OCI-LY7 (cell line): Measurements from ENCODE around the gene ZFYVE9. TPM values are rescaled to one million over a fixed set of nuclear protein-coding genes. Genes with fewer than 3 reads are reported as not detected.
"Not testable (repeated sequence)": the region's sequence is repeated elsewhere in the genome, so short reads cannot be mapped to it uniquely, and the experiment has no call there.

Source experiments
- BruUV-seq: library from RNA; stranded (reverse); fragments of 400-500 nt; replicated peaks from 2 replicates; lab custom pipeline; 2021; lab: Mats Ljungman, UMichigan
- CTCF ChIA-PET: fragments of 300-600 bp; sonication (Branson Sonifier 250); formaldehyde crosslinking; loops from one replicate; lab custom pipeline; 2022; ENCODE audit warnings: antibody characterized with exemption; ENCODE audit not compliant: unreplicated experiment; lab: Charles Lee
- POLR2A ChIA-PET: fragments of 300-600 bp; sonication (Branson Sonifier 250); formaldehyde crosslinking; loops from one replicate; lab custom pipeline; 2022; ENCODE audit warnings: antibody characterized with exemption; lab: Charles Lee
- DNase-seq: peaks from one replicate; pipeline ENCODE4 v3.0.0-alpha.2; 2015; ENCODE audit warnings: low spot score
- H2AFZ ChIP-seq: fragments of 200-600 bp; sonication (generic), shearing (Covaris generic); 2 replicates; pipeline ENCODE4 v1.6.1; 2014; ENCODE audit warnings: mild to moderate bottlenecking, antibody characterized with exemption, low read length, moderate library complexity
- H3K27ac ChIP-seq: fragments of 200-600 bp; sonication (generic); 2 replicates; pipeline ENCODE4 v1.5.1; 2014; ENCODE audit warnings: mixed run types, low read depth, mild to moderate bottlenecking, moderate library complexity, low read length, inconsistent platforms; ENCODE audit not compliant: poor library complexity, severe bottlenecking
- H3K36me3 ChIP-seq: fragments of 200-600 bp; sonication (generic); 2 replicates; pipeline ENCODE4 v1.6.1; 2014; ENCODE audit warnings: mild to moderate bottlenecking, antibody characterized with exemption, low read length, moderate library complexity, mixed read lengths; ENCODE audit not compliant: insufficient read depth
- H3K4me1 ChIP-seq: fragments of 200-600 bp; sonication (generic); 2 replicates; pipeline ENCODE4 v1.5.1; 2014; ENCODE audit warnings: mild to moderate bottlenecking, low read length; ENCODE audit not compliant: insufficient read depth, poor library complexity, severe bottlenecking
- H3K4me2 ChIP-seq: fragments of 200-600 bp; sonication (generic); 2 replicates; pipeline ENCODE4 v1.6.1; 2014; ENCODE audit warnings: mild to moderate bottlenecking, low read length
- H3K4me3 ChIP-seq: fragments of 200-600 bp; sonication (generic); 2 replicates; pipeline ENCODE4 v1.5.1; 2014; ENCODE audit warnings: mild to moderate bottlenecking, low read depth, low read length; ENCODE audit not compliant: poor library complexity, severe bottlenecking
- H3K79me2 ChIP-seq: fragments of 200-600 bp; sonication (generic); 2 replicates; pipeline ENCODE4 v1.6.1; 2016; ENCODE audit warnings: low read depth, mild to moderate bottlenecking, low read length, moderate library complexity, mixed read lengths; ENCODE audit not compliant: insufficient read depth
- H3K9me2 ChIP-seq: fragments of 200-600 bp; sonication (generic); 2 replicates; pipeline ENCODE4 v1.6.1; 2016; ENCODE audit warnings: mild to moderate bottlenecking, low read length, mixed read lengths; ENCODE audit not compliant: insufficient read depth
- H3K9me3 ChIP-seq: fragments of 200-600 bp; sonication (generic); 2 replicates; pipeline ENCODE4 v1.6.1; 2014; ENCODE audit warnings: mild to moderate bottlenecking, mixed run types, low read length, mixed read lengths
- H4K20me1 ChIP-seq: fragments of 200-600 bp; sonication (generic); 2 replicates; pipeline ENCODE4 v1.6.1; 2014; ENCODE audit warnings: mild to moderate bottlenecking, antibody characterized with exemption, low read length, moderate library complexity, mixed read lengths; ENCODE audit not compliant: insufficient read depth
- EZH2phosphoT487 ChIP-seq: fragments of 200-600 bp; sonication (generic); IDR thresholded peaks from 2 replicates; pipeline ENCODE4 v1.6.1; 2018; ENCODE audit warnings: low read depth, borderline replicate concordance, mild to moderate bottlenecking, mixed run types, antibody characterized with exemption, low read length, moderate library complexity, mixed read lengths
- intact Hi-C: fragments of 100-400 bp; cut with micrococcal nuclease; formaldehyde crosslinking; loops from one replicate; pipeline ENCODE4 v1.10.0; 2022; ENCODE audit not compliant: unreplicated experiment
- total RNA-seq, 2 experiments: library from RNA; depleted of rRNA in 1 of 2; stranded (reverse); fragments of >200 nt in 1 of 2; shearing (Covaris generic) in 1 of 2; gene quantifications; 2 replicates each; pipeline ENCODE4 v1.2.3, GENCODE V29; 2014 to 2022
- TF ChIP-seq, protein P1 (sequence below): fragments of 200-600 bp; sonication (generic); conservative IDR thresholded peaks from 2 replicates; pipeline ENCODE4 v1.5.1; 2014; ENCODE audit warnings: mild to moderate bottlenecking, antibody characterized with exemption, low read length, moderate library complexity, mixed read lengths

The ZFYVE9 gene
- total RNA-seq, 2 experiments from 2014 or later = 3.7 to 5.6 TPM

DNA sequence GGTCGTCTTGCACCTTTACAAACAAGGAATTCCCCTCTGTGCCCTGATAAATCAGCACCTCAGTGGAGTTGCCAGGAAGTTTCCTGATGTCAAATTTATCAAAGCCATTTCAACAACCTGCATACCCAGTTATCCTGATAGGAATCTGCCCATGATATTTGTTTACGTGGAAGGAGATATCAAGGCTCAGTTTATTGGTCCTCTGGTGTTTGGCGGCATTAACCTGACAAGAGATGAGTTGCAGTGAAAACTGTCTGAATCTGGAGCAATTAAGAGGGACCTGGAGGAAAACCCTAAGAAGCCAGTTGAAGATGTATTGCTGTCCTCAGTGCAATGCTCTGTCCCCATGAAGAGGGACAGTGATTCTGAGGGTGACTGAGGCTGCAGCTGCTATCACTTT, 38.3 kb downstream of the ZFYVE9 start:
- H3K27ac ChIP-seq = no peak overlapping the region
- no TSS peak for BruUV-seq
- no peaks in the 10 kb centered on the region for H4K20me1 ChIP-seq
- H3K4me3 ChIP-seq = no peak overlapping the region
- DNase-seq = no peak
- H3K4me2 ChIP-seq = no peak overlapping the region
- no peak for TF ChIP-seq EZH2phosphoT487
- TF ChIP-seq, protein P1, sequence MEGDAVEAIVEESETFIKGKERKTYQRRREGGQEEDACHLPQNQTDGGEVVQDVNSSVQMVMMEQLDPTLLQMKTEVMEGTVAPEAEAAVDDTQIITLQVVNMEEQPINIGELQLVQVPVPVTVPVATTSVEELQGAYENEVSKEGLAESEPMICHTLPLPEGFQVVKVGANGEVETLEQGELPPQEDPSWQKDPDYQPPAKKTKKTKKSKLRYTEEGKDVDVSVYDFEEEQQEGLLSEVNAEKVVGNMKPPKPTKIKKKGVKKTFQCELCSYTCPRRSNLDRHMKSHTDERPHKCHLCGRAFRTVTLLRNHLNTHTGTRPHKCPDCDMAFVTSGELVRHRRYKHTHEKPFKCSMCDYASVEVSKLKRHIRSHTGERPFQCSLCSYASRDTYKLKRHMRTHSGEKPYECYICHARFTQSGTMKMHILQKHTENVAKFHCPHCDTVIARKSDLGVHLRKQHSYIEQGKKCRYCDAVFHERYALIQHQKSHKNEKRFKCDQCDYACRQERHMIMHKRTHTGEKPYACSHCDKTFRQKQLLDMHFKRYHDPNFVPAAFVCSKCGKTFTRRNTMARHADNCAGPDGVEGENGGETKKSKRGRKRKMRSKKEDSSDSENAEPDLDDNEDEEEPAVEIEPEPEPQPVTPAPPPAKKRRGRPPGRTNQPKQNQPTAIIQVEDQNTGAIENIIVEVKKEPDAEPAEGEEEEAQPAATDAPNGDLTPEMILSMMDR = no peak
- POLR2A ChIA-PET = no interaction called here
- H3K36me3 ChIP-seq = no peaks in the 10 kb centered on the region
- no peaks in the 10 kb centered on the region for H3K79me2 ChIP-seq
- no peaks in the 10 kb centered on the region for H3K9me3 ChIP-seq
- H3K9me2 ChIP-seq = no peaks in the 10 kb centered on the region
- no peak overlapping the region for H2AFZ ChIP-seq
- CTCF ChIA-PET = no interaction called here
- no peaks in the 10 kb centered on the region for H3K4me1 ChIP-seq
- intact Hi-C loops = no loop called here

DNA sequence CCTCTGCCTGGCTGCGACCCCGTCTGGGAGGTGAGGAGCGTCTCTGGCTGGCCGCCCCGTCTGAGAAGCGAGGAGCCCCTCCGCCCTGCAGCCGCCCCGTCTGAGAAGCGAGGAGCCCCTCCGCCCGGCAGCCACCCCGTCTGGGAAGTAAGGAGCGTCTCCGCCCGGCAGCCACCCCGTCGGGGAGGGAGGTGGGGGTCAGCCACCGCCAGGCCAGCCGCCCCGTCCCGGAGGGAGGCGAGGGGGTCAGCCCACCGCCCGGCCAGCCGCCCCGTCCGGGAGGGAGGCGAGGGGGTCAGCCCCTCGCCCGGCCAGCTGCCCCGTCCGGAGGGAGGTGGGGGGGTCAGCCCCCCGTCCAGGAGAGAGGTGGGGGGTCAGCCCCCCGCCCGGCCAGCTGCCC, 39.9 kb downstream of the ZFYVE9 start:
- H3K4me2 ChIP-seq, BruUV-seq, H4K20me1 ChIP-seq, POLR2A ChIA-PET, H3K27ac ChIP-seq, H3K4me3 ChIP-seq, H3K79me2 ChIP-seq, H3K9me3 ChIP-seq, H3K4me1 ChIP-seq, H2AFZ ChIP-seq, intact Hi-C loops, CTCF ChIA-PET, H3K36me3 ChIP-seq, H3K9me2 ChIP-seq, DNase-seq: not testable (repeated sequence)

DNA sequence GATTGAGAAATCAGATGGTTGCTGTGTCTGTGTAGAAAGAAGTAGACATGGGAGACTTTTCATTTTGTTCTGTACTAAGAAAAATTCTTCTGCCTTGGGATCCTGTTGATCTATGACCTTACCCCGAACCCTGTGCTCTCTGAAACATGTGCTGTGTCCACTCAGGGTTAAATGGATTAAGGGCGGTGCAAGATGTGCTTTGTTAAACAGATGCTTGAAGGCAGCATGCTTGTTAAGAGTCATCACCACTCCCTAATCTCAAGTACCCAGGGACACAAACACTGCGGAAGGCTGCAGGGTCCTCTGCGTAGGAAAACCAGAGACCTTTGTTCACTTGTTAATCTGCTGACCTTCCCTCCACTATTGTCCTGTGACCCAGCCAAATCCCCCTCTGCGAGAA, 40.4 kb downstream of the ZFYVE9 start:
- H3K79me2 ChIP-seq, H3K4me3 ChIP-seq, BruUV-seq, POLR2A ChIA-PET, H4K20me1 ChIP-seq, H3K9me3 ChIP-seq, H3K9me2 ChIP-seq, H3K27ac ChIP-seq, DNase-seq, H3K4me2 ChIP-seq, H3K36me3 ChIP-seq, CTCF ChIA-PET, H2AFZ ChIP-seq, H3K4me1 ChIP-seq, intact Hi-C loops: not testable (repeated sequence)

DNA sequence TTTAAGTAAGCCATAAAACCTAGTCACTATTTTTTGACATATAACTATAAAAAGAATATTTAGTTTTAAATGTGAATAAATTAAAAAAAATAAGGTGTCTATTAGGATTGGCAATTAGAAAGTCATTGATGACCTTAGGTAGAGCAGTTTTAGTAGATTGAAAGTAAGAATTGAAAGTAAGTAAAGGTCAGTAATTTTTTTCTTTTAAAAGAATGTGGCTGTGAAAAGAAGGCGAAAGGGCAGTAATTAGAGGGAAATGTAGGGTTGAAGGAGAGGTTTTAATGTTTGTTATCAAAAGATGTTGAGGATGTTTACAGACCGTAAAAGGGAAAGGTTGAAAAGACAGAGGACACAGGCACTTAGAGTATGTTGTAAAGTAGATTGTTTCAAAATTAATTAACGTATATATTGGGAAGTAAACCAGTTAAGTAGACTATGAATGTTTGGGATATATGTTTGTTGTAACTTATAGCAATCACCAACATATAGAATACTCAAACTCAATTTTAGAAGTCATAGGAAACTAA, 41.0 kb downstream of the ZFYVE9 start:
- Histone ChIP-seq H3K9me2 (no peaks in the 10 kb centered on the region), H3K4me2 (no peak overlapping the region), H3K9me3 (no peaks in the 10 kb centered on the region), H3K4me3 (no peak overlapping the region), H4K20me1 (no peaks in the 10 kb centered on the region), H3K36me3 (no peaks in the 10 kb centered on the region), H3K27ac (no peak overlapping the region), H3K79me2 (no peaks in the 10 kb centered on the region), H2AFZ (no peak overlapping the region), H3K4me1 (no peaks in the 10 kb centered on the region)
- no TSS peak for BruUV-seq
- TF ChIP-seq, protein P1 = no peak
- TF ChIP-seq EZH2phosphoT487 = no peak
- ChIA-PET POLR2A (no interaction called here), CTCF (no interaction called here)
- intact Hi-C loops = no loop called here
- no peak for DNase-seq
